GM18511 (cell line): ENCODE results near the gene ASCC1.
"Not testable (repeated sequence)": the region's sequence is repeated elsewhere in the genome, so short reads cannot be mapped to it uniquely, and the experiment has no call there.

Experiments
- ATAC-seq: cut with Tn5 transposase; IDR thresholded peaks from one replicate; pipeline ENCODE4 v1.9.1; 2021; ENCODE audit warnings: mild to moderate bottlenecking, moderate library complexity; ENCODE audit not compliant: unreplicated experiment

Gene ASCC1

DNA sequence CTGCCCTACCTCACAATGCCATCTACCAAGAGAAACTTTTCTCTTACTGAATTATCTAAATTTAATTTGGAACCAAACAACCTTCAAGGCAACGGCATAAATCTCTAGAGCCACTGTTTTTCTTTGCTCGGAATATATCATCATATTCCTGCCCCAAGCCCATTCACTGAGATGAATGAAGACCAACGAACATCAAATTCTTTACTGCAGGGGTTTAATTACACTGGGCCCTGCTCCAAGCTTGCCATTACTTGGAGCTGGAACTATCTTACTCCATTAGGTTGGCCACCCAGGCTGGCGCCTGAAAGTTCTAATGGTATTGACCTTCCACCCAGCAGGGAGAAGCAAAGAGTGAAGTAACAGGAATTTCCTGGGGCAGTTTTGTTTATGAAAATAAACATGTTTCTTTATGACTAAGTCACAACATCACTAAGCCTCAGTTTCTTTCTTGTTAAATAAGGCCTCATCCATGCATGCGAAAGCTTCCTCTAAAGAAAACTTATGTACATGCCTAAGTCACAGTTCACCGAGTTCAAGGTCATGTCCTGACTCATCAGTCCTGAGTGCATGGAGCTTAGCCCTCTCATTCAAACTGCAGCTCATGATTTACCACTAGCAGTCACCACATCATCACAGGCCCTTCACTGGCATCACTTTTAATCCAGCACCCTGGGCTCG lies 42.3 kb downstream of the ASCC1 start:
- peak; percentile 74 for ATAC-seq

GRCh38 chr10:72173262-72173618 lies 42.8 kb downstream of the ASCC1 start:
- no peak for ATAC-seq

DNA sequence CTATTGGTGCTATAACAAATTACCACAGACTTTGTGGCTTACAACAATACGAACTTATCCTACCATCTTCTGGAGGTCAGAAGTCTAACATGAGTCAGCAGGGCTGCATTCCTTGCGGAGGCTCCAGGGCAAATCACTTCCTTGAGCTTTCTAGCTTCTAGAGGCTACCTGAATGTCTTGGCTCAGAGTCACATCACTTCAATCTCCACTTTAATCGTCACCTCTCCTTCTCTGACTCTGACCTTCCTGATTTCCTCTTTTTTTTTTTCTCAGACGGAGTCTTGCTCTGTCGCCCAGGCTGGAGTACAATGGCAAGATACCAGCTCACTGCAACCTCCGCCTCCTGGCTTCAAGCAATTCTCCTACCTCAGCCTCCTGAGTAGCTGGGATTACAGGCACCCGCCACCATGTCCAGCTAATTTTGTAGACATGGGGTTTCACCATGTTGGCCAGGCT lies 44.9 kb downstream of the ASCC1 start:
- no peak for ATAC-seq

DNA sequence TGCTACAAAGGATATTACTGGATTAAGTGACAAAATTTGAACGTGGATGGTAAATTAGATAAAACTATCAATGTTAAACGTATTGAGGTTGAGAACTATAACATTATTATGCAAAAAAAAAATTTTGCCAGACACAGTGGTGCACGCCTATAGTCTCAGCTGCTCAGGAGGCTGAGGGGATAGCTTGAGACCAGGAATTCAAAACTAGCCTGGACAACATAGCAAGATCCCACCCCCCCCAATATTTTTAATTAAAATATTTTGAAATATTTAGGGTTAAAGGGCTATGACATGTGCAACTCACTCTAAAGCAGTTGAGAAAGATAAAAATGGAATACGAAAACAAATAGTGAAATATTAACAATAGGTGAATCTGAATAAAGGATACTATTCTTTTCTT lies 45.3 kb downstream of the ASCC1 start:
- no peak for ATAC-seq

DNA sequence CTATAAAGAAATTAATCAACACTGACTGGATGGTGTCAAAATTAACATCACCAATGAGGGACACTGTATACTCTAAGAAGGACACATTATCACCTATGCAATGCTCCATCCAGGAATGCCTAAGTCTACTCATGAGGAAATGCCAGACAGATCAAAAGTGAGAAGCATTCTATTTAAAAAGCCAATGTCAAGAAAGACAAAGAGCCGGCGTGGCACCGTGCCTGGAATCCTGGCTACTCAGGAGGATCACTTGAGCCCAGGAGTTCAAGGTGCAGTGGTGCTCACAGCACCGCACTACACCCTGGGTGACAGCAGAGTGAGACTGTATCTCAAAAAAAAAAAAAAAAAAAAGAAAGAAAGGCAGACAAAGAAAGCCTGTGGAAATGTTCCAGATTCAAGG lies 45.8 kb downstream of the ASCC1 start:
- no peak for ATAC-seq

GRCh38 chr10:72167118-72167517 lies 49.0 kb downstream of the ASCC1 start:
- no peak for ATAC-seq

- ATAC-seq: no peak
These were observed 51.5 kb downstream of the ASCC1 start for GRCh38 chr10:72164617-72165016.

- peak; percentile 43 for ATAC-seq
These were observed 53.1 kb downstream of the ASCC1 start for GRCh38 chr10:72162978-72163377.

DNA sequence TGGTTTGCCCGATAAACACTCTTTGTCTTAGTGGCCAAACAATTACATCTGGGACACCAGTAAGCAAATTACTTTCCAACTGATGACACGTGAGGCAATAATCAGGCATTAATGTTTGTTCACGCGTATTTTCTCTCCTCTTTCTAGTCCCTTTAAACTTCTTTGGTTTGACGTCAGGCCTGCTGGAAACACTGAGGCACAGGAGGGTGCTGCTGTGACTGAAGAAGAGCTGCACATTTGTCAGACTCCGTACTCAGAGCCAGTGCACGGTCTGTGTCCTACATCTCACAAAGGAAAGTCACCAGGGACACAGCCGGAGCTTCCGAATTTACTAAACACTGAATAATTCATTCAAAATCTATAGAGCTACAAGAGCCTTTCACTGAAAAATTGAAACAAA lies 57.9 kb downstream of the ASCC1 start:
- ATAC-seq: no peak

GRCh38 chr10:72156223-72156622 lies 59.9 kb downstream of the ASCC1 start:
- no peak for ATAC-seq

DNA sequence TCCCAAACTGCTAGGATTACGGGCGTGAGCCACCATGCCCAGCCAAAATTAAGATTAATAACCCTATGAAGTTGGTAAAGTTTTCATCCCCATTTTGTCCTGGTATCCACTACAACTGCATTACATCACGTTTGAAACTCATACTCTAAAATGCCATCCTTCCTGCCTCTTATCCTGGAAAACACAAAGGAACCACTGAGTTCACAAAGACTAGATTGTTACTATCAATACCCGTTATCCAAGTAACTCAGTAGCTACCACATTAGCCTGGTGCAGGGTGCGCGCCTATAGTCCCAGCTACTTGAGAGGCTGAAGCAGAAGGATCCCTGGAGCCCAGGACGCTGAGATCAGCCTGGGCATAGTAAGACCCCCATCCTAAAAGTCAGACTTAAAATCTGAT lies 63.8 kb downstream of the ASCC1 start:
- ATAC-seq: no peak

DNA sequence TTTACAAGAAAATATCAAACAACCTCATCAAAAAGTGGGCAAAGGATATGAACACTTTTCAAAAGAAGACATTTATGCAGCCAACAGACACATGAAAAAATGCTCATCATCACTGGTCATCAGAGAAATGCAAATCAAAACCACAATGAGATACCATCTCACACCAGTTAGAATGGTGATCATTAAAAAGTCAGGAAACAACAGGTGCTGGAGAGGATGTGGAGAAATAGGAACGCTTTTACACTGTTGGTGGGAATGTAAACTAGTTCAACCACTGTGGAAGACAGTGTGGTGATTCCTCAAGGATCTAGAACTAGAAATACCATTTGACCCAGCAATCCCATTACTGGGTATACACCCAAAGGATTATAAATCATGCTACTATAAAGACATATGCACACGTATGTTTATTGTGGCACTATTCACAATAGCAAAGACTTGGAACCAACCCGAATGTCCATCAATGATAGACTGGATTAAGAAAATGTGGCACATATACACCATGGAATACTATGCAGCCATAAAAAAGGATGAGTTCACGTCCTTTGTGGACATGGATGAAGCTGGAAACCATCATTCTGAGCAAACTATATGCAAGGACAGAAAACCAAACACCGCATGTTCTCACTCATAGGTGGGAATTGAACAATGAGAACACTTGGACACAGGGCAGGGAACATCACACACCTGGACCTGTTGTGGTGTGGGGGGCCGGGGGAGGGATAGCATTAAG lies 65.2 kb downstream of the ASCC1 start:
- ATAC-seq: not testable (repeated sequence)

GRCh38 chr10:72147324-72147584 lies 68.8 kb downstream of the ASCC1 start:
- ATAC-seq: not testable (repeated sequence)

- no peak for ATAC-seq
These were observed 69.3 kb downstream of the ASCC1 start for GRCh38 chr10:72146559-72147323.

- no peak for ATAC-seq
These were observed 70.0 kb downstream of the ASCC1 start for GRCh38 chr10:72146071-72146470.

- ATAC-seq: no peak
These were observed 70.4 kb downstream of the ASCC1 start for GRCh38 chr10:72145657-72146056.

DNA sequence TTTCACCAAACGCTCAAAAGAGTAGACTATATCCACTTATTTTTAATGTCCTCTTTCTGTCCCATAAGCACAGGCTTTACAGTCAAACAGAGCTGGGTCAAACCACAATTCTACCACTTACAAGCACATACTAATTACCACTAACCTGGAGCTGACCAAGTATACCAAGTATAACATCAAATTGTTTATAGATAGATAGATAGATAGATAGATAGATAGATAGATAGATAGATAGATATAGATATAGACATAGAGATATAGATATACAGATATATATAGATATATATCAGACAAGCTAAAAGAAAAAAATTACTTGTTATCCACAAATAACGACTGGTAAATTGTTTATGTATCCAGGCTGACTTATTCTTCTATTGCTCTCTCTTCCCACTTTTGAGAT lies 75.2 kb downstream of the ASCC1 start:
- no peak for ATAC-seq

DNA sequence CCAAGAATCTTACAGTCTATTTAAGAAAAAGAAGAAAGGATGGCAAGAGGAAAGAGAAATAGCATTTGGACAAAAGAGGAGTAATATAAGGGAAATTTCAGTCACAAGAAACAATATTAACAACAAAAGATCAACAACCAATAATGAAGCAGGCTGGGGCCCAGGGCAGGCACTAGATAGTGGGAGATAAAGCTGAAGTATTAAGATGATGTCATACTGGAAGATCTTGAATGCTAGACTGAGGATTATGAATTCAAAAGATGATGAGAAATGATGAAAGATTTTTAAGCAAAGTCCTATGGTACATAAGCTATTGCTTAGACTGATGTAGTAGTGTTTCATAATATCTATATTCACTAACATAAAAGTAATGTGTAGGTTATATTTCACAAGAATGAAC lies 75.9 kb downstream of the ASCC1 start:
- ATAC-seq: no peak

DNA sequence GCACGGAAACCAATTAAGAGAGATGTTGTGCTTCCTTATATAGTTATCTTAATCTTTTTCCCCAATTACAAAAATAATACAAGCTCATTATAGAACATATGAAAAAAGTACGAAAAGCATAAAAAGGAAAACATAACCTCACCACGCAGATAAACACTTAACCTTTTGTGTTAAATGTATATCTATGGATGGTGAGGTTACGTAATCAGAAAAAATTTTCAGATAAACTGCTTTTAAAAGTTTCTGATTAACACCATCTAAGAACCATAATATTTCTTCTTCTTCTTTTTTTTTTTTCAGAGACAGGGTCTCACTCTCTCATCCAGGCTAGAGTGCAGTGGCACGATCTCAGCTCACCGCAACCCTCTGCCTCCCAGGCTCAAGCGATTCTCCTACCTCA lies 78.5 kb downstream of the ASCC1 start:
- no peak for ATAC-seq

DNA sequence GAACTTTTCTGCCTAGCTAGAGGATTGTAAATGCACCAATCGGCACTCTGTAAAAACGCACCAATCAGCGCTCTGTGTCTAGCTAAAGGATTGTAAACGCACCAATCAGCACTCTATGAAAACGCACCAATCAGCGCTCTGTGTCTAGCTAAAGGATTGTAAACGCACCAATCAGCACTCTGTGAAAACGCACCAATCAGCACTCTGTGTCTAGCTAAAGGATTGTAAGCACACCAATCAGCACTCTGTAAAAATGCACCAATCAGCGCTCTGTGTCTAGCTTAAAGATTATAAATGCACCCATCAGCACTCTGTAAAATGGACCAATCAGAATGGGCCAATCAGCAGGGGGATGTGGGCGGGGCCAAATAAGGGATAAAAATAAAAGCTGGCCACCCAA lies 79.9 kb downstream of the ASCC1 start:
- not testable (repeated sequence) for ATAC-seq

- no peak for ATAC-seq
These were observed 81.0 kb downstream of the ASCC1 start for GRCh38 chr10:72134785-72135767.
